ENCODE results near the gene KBTBD12.

KBTBD12 gene

DNA sequence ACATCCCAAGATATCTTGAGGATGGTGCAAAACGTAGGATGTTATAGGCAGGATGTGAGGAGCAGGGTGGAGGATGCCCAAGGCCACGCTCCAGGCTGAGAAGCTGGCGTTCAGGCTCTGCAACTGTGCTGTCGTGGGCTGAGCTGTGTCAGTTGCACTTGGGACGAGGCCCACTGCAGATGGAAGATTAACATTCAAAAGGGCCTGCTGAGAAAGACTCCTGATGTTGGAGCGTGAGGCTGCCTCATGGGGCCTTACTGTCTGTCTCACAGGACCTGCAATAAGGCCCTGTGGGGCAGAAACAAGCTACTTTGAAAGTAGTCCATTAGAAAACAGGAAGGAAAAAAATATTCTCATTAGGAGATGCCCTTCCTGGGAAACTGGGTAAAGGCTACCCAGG lies 76.6 kb downstream of the KBTBD12 start:
- no peaks in the 10 kb centered on the region for H3K27me3 Mint-ChIP-seq (ENCODE audit: low read depth)
- H3K9me3 Mint-ChIP-seq = no peaks in the 10 kb centered on the region
- H3K36me3 Mint-ChIP-seq (ENCODE audit: low read depth) = no peaks in the 10 kb centered on the region
- no peak overlapping the region for H3K4me3 Mint-ChIP-seq
- H3K4me1 Mint-ChIP-seq (ENCODE audit: low read depth) = no peaks in the 10 kb centered on the region
- no peak overlapping the region for H3K27ac Mint-ChIP-seq

DNA sequence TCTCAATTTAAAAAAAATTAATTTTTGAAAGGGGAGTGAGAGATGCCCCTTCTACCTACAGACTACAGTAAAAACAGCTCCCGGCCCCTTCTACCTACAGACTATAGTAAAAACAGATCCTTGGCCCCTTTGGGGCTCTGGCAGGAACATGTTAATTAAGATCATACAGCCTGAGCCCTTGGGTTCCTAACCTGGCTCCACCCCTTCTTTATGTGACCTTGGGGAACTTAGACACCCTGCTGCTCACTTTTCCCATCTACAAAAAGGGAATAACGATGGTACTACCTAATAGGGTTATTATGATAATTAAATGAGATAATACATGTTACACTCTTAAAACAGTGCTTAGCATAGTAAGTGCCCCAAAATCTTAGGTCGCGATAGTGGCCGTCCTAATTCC lies 77.1 kb downstream of the KBTBD12 start:
- Mint-ChIP-seq H3K27me3 (ENCODE audit: low read depth) (no peaks in the 10 kb centered on the region), H3K9me3 (no peaks in the 10 kb centered on the region), H3K4me3 (no peak overlapping the region), H3K27ac (no peak overlapping the region), H3K4me1 (ENCODE audit: low read depth) (no peaks in the 10 kb centered on the region), H3K36me3 (ENCODE audit: low read depth) (no peaks in the 10 kb centered on the region)

DNA sequence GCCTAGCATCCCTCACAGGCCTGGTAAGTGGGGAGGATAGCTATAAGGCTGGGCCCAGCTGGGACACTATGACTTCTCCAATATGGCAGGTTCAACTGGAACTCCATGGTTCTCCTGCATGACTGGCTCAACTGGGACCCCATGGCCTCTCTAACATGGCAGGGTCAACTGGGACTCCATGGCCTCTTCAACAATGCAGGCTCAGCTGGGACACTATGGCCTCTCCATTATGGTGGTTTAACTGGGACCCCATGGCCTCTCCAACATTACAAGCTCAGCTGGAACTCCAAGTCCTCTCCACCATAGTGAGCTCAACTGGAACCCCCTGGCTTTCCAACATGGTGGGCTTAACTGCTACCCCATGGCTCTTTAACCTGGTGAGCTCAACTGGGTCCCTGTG lies 79.0 kb downstream of the KBTBD12 start:
- Mint-ChIP-seq H3K4me1 (ENCODE audit: low read depth) (no peaks in the 10 kb centered on the region), H3K4me3 (no peak overlapping the region)

DNA sequence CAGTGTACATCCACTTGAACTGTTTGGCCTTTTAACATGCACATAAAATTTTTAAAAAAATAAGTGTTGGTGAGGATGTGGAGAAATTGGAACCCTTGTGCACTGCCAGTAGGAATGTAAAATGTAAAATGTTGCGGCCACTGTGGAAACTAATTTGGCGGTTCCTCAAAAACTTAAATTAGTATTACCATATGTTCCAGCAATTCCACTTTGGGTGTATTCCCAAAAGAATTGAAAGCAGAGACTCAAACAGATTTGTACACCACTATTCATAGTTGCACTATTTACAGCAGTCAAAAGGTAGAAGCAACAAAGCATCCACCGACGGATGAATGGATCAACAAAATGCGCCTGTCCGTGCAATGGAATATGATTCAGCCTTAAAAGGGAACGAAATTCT lies 82.0 kb downstream of the KBTBD12 start:
- peaks cover 7% of the 10 kb centered on the region for H3K27me3 Mint-ChIP-seq (ENCODE audit: low read depth)
- H3K4me1 Mint-ChIP-seq (ENCODE audit: low read depth) = no peaks in the 10 kb centered on the region
- no peaks in the 10 kb centered on the region for H3K36me3 Mint-ChIP-seq (ENCODE audit: low read depth)
- H3K4me3 Mint-ChIP-seq = no peak overlapping the region
- H3K9me3 Mint-ChIP-seq = no peaks in the 10 kb centered on the region
- H3K27ac Mint-ChIP-seq = no peak overlapping the region

More for the DNA sequence above, 79.0 kb downstream of the KBTBD12 start:
- Mint-ChIP-seq H3K27me3 (ENCODE audit: low read depth) (no peaks in the 10 kb centered on the region), H3K36me3 (ENCODE audit: low read depth) (no peaks in the 10 kb centered on the region), H3K9me3 (no peaks in the 10 kb centered on the region), H3K27ac (no peak overlapping the region)

DNA sequence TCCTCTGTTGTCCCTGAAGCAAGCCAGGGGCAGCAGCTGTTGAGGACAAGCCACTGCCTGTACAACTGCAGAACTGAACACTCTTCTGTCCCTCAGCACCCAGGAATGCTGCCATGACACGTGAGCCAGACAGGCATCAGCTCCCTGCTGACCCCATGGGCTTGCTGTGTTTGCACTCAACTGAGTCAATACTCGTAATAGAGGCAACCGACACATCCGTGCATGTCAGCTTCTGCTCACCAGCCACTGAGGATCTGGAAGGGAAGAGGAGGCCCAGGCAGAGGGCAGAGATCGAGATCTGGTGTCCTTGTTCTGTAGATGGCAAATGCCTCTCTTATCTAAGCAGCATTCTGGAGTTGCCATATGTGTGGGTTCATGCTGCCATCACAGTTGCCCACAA lies 82.9 kb downstream of the KBTBD12 start:
- H3K4me1 Mint-ChIP-seq (ENCODE audit: low read depth) = no peaks in the 10 kb centered on the region
- peaks cover 8% of the 10 kb centered on the region for H3K27me3 Mint-ChIP-seq (ENCODE audit: low read depth)
- H3K36me3 Mint-ChIP-seq (ENCODE audit: low read depth) = no peaks in the 10 kb centered on the region
- H3K27ac Mint-ChIP-seq = no peak overlapping the region
- no peaks in the 10 kb centered on the region for H3K9me3 Mint-ChIP-seq
- no peak overlapping the region for H3K4me3 Mint-ChIP-seq

DNA sequence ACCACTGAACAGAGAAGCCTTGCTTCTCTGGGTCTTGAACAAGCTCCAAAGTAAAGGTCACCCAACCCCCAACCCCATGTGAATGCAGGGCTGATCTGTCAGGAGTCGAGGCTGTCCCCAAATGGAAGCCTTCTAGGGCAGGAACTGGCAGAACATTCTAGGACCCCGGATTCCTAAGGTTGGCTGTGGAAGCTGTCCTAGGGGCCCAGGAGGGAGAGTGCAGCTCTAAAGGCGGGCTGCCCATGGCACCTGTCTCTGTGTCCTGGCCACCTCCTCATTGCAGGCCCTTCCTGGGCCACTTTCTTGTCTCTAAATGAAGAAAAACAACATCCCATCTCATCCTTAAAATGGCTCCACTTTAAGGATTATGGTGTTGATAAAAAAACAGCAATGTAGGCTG lies 83.6 kb downstream of the KBTBD12 start:
- Mint-ChIP-seq H3K4me1 (ENCODE audit: low read depth) (no peaks in the 10 kb centered on the region), H3K9me3 (no peaks in the 10 kb centered on the region), H3K36me3 (ENCODE audit: low read depth) (no peaks in the 10 kb centered on the region), H3K27me3 (ENCODE audit: low read depth) (peaks cover 8% of the 10 kb centered on the region), H3K4me3 (no peak overlapping the region), H3K27ac (no peak overlapping the region)

DNA sequence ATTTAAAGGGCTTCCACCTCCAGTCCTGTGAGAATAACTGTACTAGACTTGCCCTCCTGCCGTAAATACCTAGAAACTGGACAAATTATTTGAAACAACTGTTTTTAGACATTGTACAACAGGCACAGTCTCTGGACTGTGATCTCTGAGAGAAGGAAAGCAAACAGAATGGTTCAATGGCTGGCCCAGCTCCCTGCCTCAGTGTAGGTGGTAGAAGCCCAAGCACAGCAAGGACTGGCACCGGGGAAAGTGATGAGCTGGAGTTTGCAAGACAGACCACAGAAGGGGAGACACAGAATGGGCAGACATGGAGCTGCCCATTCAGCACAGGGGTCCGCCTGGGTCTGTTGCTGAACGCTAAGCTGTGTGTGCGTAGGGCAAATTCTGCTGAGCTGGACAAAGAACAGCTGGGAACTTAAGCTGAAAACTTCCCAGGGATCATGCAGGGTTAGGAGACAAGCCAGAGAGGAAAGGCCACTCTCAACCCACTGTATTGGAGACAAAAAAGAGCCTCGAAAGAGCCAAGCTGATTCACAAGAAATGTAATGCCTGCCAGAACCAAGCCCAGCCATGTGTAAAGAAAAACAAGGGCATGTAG lies 84.6 kb downstream of the KBTBD12 start:
- Mint-ChIP-seq H3K27me3 (ENCODE audit: low read depth) (peaks cover 8% of the 10 kb centered on the region), H3K36me3 (ENCODE audit: low read depth) (no peaks in the 10 kb centered on the region), H3K4me1 (ENCODE audit: low read depth) (no peaks in the 10 kb centered on the region), H3K4me3 (no peak overlapping the region), H3K27ac (no peak overlapping the region), H3K9me3 (no peaks in the 10 kb centered on the region)

DNA sequence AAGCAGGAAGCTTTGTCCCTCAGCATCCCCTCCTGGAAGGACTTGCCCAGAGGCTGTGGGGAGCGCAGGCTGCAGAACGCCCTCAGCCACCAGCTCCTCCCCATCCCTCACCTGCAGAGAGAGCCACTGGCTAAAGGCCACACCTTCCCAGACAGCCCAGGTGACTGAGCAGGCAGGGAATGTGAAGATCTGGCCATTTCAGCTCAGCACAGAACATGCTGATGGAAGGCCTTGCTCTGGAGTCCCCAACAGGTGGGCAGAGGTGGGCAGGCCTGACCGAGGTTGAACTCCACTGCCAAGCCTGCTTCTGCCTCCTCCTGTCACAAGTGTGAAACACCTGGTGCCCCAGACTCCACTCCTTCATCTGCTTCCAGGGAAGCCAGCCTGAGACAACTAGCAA lies 86.5 kb downstream of the KBTBD12 start:
- Mint-ChIP-seq H3K36me3 (ENCODE audit: low read depth) (no peaks in the 10 kb centered on the region), H3K27ac (no peak overlapping the region), H3K4me3 (no peak overlapping the region), H3K4me1 (ENCODE audit: low read depth) (no peaks in the 10 kb centered on the region), H3K9me3 (no peaks in the 10 kb centered on the region), H3K27me3 (ENCODE audit: low read depth) (peaks cover 8% of the 10 kb centered on the region)

DNA sequence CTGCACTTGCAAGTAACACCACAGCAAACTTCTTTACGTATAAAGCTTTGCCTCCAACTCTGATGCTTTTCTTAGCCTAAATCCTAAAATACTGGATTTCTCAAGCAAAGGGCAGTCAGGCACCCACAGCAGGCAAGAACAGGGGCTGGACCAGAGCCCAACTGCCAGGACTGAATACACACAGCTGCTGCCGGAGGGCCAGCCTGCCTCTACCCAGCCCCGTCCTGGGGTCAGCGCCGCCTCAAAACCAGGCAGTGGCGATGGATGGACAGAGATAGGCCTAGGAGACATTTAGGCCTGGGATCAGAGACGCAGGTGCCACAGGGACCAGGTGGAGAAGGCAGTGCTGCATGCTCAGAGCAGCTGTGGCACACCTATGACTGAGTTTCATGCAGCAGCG lies 89.6 kb downstream of the KBTBD12 start:
- no peaks in the 10 kb centered on the region for H3K4me1 Mint-ChIP-seq (ENCODE audit: low read depth)
- H3K27ac Mint-ChIP-seq = no peak overlapping the region
- H3K4me3 Mint-ChIP-seq = no peak overlapping the region
- no peaks in the 10 kb centered on the region for H3K36me3 Mint-ChIP-seq (ENCODE audit: low read depth)
- peaks cover 8% of the 10 kb centered on the region for H3K27me3 Mint-ChIP-seq (ENCODE audit: low read depth)
- H3K9me3 Mint-ChIP-seq = no peaks in the 10 kb centered on the region

DNA sequence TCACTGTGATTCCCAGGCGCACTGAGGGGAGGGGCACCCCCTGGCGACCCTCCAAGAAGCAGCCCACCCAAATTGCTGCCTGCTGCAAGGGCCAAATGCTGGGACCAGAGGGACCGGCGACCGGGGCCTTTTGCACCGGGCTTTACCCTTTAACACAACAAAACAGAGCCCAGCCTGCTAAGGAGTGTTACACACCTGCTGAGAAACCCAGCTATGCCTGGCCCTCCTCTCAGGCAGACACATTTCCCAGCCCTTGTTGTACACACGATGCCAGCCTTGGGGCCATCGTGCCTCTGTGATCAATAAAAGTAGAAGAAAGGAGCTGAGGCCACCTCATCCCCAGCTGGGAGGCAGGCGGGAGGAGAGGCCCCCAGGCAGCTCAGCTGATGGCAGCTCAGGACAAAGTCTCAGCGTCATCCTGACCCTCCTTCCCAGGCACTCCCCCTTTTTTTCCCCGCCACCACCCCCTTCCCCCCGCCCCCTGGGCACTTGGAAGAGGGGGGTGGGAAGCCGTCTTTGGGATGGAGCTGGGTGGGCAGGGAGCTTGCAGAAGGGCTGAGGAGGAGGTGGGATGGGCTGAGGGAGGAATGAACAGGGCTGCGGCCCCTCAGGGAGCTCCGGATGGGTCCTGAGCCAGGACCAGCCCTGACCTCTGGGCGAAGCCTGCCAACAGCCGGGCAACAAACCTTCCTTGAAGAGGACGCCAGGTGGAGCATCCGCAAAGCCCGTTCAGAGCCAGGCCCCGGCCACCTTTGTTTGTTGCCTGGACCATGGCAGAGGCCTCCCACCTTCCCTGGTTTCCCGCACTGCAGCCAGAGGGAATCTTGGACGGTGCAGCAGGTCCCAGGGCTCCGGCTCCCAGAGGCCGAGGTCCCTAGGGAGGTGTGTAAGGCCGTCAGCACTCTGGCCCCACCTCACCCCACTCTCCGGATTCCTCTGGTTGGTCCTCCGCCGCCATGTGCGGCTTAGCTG lies 91.3 kb downstream of the KBTBD12 start:
- H3K4me3 Mint-ChIP-seq = no peak overlapping the region
- no peaks in the 10 kb centered on the region for H3K4me1 Mint-ChIP-seq (ENCODE audit: low read depth)
- no peak overlapping the region for H3K27ac Mint-ChIP-seq
- no peaks in the 10 kb centered on the region for H3K9me3 Mint-ChIP-seq
- peaks cover 5% of the 10 kb centered on the region for H3K27me3 Mint-ChIP-seq (ENCODE audit: low read depth)
- H3K36me3 Mint-ChIP-seq (ENCODE audit: low read depth) = no peaks in the 10 kb centered on the region

DNA sequence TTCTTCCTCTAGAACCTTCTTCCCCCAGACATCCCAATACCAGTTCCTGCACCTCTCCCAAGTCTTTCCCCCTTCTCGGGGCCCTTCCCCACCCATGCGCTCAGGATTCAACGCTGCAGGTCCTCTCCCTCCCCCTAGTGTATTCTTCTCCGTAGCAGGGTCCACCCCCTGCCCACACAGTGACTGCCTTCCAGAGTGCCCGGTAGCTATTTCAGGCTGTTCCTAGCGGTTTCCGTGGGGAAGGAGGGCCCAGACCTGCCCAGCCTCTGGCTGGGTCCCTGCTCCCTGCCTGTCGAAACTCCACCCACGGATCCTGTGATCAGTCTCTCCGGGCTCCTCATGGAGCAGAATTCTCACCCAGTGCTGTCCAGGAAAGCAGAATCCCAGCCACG lies 92.0 kb downstream of the KBTBD12 start:
- Mint-ChIP-seq H3K27me3 (ENCODE audit: low read depth) (peaks cover 1% of the 10 kb centered on the region), H3K4me1 (ENCODE audit: low read depth) (peaks cover under 1% of the 10 kb centered on the region), H3K4me3 (no peak overlapping the region), H3K9me3 (no peaks in the 10 kb centered on the region), H3K27ac (no peak overlapping the region), H3K36me3 (ENCODE audit: low read depth) (no peaks in the 10 kb centered on the region)

DNA sequence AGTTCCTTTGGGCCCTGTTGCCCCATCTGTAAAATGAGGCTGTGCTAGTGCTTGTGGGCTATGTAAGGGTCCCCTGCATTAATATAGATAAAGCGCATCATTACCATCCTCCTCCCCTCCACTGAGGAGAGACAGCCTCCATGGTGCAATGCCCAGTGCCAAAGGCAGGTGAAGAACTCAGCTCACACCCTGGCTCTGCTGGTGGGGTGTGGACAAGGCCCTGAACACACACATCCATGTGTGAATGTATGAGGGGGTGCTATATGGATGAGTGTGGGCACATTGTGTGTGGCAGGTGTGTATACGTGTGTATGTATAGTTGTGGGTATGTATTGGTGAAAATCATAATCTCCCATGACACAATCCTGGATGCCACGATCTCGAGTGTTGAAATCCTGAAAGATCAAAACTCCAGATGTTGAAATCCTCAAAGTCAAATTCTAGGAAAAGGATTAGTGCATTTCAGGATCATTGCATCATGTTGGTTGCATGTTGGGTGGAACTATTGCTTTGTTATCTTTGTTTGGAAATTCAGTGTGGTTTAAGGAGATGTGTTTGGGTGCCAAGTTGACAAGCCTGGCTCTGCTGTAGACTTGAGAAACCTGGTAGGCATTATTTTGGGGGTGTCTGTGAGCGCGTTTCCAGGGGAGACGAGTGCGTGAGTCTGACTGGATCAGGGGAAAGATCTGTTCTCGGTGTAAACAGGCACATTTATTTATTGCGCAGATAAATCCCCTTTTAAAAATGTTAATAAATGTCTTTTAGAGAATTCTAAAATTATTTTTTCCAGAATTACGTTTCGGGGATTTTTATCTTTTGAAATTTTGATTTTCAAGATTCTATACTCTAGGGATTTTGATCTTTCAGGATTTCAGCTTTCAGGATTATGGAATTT lies 95.2 kb downstream of the KBTBD12 start:
- no peaks in the 10 kb centered on the region for H3K9me3 Mint-ChIP-seq
- no peaks in the 10 kb centered on the region for H3K27me3 Mint-ChIP-seq (ENCODE audit: low read depth)
- H3K4me3 Mint-ChIP-seq = no peak overlapping the region
- no peaks in the 10 kb centered on the region for H3K36me3 Mint-ChIP-seq (ENCODE audit: low read depth)
- peaks cover 1% of the 10 kb centered on the region for H3K4me1 Mint-ChIP-seq (ENCODE audit: low read depth)
- no peak overlapping the region for H3K27ac Mint-ChIP-seq

DNA sequence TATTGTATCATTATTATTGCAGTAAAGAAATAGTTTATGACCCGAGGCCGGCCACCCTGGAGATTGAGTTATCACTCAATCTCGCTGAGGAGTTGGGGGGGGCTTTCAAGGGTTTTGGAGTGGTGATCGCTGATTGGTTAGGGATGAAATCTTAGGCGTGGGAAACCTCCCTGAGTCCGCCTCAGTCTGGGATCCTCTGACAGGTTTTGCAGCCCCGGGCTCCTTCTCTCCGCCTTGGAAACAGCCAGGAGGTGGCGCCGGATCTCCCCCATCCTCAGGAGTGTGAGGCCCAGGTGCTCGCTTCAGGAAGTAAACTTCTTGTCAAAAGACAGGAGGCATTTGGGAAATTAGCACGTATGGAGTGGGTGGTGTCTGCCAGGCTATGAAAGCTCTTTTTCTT lies 96.1 kb downstream of the KBTBD12 start:
- H3K4me3 Mint-ChIP-seq = no peak overlapping the region
- H3K4me1 Mint-ChIP-seq (ENCODE audit: low read depth) = peaks cover 1% of the 10 kb centered on the region
- peaks cover 7% of the 10 kb centered on the region for H3K27me3 Mint-ChIP-seq (ENCODE audit: low read depth)
- H3K27ac Mint-ChIP-seq = no peak overlapping the region
- H3K36me3 Mint-ChIP-seq (ENCODE audit: low read depth) = no peaks in the 10 kb centered on the region
- H3K9me3 Mint-ChIP-seq = no peaks in the 10 kb centered on the region

DNA sequence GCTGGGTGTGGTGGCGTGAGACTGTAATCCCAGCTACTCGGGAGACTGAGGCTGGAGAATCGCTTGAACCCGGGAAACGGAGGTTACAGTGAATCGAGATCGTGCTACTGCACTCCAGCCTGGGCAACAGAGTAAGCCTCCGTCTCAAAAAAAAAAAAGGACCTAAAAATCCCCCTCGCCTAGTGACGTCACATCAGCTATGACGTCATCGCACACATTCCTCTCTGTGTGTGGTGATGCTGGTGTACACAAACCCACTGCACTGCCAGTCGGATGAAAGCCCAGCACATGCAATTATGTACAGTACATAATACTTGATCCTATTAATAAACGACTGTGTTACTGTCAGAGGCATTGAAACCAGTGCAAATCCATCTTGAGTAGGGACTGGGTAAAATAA lies 97.0 kb downstream of the KBTBD12 start:
- no peak overlapping the region for H3K27ac Mint-ChIP-seq
- H3K4me1 Mint-ChIP-seq (ENCODE audit: low read depth) = peaks cover 1% of the 10 kb centered on the region
- peaks cover 13% of the 10 kb centered on the region for H3K27me3 Mint-ChIP-seq (ENCODE audit: low read depth)
- H3K9me3 Mint-ChIP-seq = peaks cover 4% of the 10 kb centered on the region
- H3K4me3 Mint-ChIP-seq = no peak overlapping the region
- no peaks in the 10 kb centered on the region for H3K36me3 Mint-ChIP-seq (ENCODE audit: low read depth)

Measured in T-helper 1 cell treated with Interleukin-12 subunit alpha and Interleukin-12 subunit beta and Interleukin-4 antibody, amounts not matched to agents 30 μg/mL and 1 μg/mL, for 36 hours (primary cell).